ENCODE results near the gene PHETA1.

- TF ChIP-seq POLR2AphosphoS5 (IDR thresholded peaks at IDR 0.05) (no peak), CTCF (IDR thresholded peaks at IDR 0.05) (no peak)
These were observed 31.5 kb downstream of the PHETA1 start for GRCh38 chr12:111337371-111337770.
